ENCODE results near the gene PXN.

PXN gene

DNA sequence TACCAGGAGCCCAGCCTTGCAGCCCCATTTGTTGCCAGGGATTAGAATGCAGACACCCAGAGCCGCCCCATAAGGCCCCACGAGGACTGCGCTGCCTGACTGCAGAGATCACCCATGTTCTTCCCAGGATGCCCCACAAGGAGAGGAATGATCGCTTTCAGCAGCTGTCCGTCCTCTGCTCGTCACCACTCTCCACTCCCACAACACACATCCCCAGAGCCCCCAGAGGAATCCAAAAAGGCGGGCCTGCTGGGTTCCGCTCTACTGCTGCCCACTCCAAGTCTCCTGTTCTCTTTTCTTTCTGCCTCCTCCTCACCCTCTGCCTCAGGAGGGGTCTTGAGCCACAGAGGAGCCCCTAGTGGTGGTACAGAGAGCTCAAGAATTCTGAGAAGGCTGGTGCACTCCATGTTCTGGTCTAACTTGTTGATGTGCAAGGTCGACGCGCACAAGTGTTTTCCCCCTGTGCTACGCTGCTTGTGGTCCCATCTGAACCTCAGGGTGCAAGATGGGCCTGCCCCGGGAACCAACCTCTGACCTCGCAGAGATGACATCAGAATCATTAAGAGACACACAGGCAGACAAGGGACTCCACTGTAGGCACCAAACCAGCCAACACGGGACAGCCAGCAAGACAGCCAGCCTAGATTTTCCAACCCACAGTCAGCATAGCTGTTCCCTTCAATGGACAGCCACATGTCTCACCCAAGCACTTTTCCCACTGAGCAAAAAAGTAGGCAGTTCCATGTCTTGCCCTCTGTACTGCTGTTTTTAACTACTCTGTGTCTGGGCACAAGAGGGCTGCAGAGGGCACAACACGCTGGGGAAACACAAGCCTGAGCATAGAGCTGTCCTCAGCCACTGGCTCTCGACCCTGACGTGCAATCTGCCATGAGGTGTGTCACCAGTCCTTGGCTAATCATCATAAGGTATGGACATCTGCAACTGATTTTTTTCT is 29.9 kb downstream of the PXN start:
- H3K27ac ChIP-seq, result peak overlapping the region; percentile 71
- peak; percentile 9; the same call in 1 of the 2 replicates for TF ChIP-seq CTCF (IDR thresholded peaks at IDR 0.05)
- TF ChIP-seq ZFX (IDR thresholded peaks at IDR 0.05; ENCODE audit: borderline replicate concordance), result no peak

DNA sequence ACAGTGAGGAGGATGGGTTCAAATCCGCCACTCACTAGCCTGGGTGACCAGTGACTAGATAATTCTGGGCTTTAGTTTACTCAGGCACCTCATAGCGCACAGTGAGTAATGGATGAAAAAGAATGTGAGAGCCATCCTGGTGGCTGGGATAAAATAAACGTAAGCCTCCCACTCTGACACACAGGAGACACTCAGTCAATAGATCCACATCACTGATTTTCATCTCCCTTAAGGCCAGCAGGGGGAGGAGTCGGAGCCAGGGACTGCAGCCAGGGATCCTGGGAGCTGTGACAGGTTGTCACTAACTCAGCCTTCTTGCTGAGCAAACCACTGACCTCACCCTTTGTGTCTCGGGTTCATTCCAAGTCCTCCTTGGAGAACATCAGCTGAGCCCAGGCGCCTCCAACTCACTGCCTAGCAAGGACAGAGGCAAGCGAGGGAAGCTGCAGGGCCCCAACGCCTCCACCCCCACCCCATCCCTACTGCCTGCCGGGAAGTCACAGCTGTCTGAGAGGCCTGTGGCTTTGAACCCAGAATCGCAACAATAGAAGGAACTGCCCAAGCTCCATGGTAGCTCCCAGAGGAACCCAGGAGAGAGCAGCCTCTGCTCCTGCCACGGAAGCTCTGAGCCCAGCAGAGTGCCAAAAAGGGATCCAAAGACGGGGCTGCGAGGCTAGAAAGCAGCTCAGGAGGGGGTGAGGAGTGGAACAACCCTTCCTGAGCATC is 30.7 kb downstream of the PXN start:
- peak overlapping the region; percentile 71 for H3K27ac ChIP-seq
- TF ChIP-seq CTCF (IDR thresholded peaks at IDR 0.05), result peak; percentile 82
- no peak for TF ChIP-seq ZFX (IDR thresholded peaks at IDR 0.05; ENCODE audit: borderline replicate concordance)

DNA sequence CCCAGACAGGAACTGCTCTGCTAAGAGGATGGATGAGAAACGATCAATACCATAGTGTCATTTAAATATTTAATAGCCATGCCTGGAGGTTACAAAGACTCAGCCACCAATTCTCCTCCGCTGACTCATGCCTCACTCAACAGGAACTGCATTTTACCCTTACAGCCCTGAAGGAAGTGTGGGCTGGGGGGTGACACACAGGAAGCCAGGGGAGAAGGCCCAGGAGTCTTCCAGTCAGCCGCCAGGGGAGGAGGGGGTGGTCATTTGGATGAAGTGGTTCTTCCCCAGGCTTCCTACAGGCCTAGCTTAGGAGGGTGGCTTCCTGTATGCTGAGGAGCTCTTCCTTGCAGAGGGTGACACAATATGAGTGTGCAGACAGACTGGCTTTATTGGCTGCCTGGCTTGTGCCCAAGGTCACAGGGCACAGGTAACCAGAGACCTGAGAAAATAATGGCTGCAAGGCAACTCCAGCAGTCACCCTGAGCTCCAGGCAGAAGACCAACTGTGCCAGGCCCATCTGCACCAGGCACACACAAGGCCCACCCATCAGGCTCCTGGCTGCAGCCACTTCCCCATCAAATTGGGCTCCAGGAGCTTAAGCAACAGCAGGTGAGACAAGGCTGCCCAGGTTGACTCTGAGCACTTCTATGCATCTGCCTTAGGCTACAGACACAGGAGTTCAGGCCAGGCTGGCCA is 34.1 kb downstream of the PXN start:
- H3K27ac ChIP-seq, result peak overlapping the region; percentile 91
- no peak for TF ChIP-seq CTCF (IDR thresholded peaks at IDR 0.05)
- no peak for TF ChIP-seq ZFX (IDR thresholded peaks at IDR 0.05; ENCODE audit: borderline replicate concordance)

- TF ChIP-seq CTCF (IDR thresholded peaks at IDR 0.05), result no peak
- no peak for TF ChIP-seq ZFX (IDR thresholded peaks at IDR 0.05; ENCODE audit: borderline replicate concordance)
- peak overlapping the region; percentile 91 for H3K27ac ChIP-seq
These were observed 34.6 kb downstream of the PXN start for GRCh38 chr12:120230974-120231315.

DNA sequence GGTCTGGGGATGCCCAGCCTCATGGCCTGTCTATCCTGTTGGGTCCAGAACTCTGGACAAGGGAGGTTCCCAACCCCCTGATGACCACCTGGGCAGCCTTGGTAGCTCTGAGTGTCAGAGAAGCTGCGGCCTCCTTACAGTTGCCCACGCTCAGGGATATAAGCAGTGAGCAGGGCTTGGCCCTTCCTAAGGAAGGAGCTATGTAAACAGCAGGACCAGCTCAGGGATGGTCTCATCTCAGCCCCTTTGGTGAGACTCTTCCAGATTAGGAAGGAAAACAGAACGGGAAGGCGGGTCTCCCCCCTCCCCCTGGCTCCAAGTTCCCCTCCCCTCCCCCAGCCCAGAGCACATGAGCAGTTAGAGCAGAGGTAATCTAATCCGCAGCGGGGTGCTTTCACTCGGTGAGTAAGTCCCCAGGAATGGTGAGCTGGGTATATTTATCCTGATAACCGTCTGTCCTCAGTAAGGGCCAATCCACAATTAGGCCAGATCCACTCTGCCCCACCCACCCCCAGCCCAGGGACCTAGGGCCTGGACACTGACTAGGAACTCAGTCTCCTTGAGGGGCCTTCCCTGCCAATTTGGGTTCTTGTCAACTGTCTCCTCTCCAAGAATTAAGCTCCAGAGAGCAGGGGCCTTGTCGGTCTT is 35.1 kb downstream of the PXN start:
- H3K27ac ChIP-seq, result peak overlapping the region; percentile 91
- no peak for TF ChIP-seq CTCF (IDR thresholded peaks at IDR 0.05)
- no peak for TF ChIP-seq ZFX (IDR thresholded peaks at IDR 0.05; ENCODE audit: borderline replicate concordance)

GRCh38 chr12:120229487-120230325 is 35.8 kb downstream of the PXN start:
- peak overlapping the region; percentile 91 for H3K27ac ChIP-seq
- TF ChIP-seq ZFX (IDR thresholded peaks at IDR 0.05; ENCODE audit: borderline replicate concordance), result no peak
- peak; percentile 14; the same call in 1 of the 2 replicates for TF ChIP-seq CTCF (IDR thresholded peaks at IDR 0.05)
